ENCODE data around the gene RHCG.

Gene RHCG

DNA sequence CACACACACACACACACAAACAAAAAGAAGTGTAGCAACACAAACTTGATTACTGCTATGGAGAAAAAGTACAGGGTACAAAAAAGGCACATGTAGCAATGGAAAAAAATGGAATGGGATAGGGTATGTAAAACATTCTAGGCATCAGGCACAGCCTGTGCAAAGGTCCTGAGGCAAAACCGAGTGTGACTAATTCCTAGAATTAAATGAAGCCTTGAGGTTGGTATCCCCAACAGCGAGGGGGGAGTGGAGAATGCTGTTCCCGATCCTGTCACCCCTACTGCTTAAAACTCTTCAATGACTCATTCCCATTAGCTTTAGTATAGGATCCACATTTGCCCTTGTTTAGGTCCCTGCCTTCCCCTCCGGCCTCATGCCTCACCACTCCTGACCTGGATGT, 37.9 kb downstream of the RHCG start:
- TF ChIP-seq, protein P1, sequence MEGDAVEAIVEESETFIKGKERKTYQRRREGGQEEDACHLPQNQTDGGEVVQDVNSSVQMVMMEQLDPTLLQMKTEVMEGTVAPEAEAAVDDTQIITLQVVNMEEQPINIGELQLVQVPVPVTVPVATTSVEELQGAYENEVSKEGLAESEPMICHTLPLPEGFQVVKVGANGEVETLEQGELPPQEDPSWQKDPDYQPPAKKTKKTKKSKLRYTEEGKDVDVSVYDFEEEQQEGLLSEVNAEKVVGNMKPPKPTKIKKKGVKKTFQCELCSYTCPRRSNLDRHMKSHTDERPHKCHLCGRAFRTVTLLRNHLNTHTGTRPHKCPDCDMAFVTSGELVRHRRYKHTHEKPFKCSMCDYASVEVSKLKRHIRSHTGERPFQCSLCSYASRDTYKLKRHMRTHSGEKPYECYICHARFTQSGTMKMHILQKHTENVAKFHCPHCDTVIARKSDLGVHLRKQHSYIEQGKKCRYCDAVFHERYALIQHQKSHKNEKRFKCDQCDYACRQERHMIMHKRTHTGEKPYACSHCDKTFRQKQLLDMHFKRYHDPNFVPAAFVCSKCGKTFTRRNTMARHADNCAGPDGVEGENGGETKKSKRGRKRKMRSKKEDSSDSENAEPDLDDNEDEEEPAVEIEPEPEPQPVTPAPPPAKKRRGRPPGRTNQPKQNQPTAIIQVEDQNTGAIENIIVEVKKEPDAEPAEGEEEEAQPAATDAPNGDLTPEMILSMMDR (IDR thresholded peaks at IDR 0.05), result no peak

DNA sequence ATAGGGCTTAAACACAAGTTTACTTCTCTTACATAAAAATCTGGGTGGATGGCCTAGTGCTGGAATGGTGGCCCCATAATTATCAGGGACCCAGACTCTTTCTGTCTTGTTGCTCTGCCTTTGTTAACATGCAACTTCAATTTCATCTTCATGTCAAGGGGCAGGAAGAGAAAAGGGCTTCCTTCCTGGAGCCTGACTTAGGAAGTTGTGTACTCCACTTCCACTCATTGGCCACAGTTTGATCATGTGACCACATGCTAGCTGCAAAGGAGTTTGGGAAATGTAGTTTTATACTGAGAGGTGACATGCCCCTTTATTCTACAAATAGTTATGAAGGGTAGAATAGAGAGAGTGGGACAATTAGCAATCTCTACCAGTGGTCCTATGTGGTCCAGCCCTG, 39.3 kb downstream of the RHCG start:
- TF ChIP-seq, protein P1 (IDR thresholded peaks at IDR 0.05), result no peak

DNA sequence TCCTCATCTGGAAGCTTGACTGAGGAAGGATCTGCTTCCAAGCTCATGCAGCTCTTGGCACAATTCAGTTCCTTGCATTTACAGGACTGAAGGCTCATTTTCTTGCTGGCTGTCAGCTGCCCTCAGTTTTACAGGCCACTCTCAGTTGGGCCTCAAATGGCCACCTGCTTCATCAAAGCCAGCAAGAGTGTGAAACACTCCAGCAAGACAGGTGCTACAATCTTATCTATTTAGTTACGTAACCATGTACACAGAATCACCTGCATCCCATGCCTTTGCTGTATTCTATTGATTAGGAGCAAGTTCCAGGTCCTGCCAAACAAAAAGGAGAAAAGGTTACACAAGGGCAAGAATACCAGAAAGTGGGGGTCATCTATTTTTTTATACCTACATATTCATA, 40.8 kb downstream of the RHCG start:
- TF ChIP-seq, protein P1 (IDR thresholded peaks at IDR 0.05), result no peak

DNA sequence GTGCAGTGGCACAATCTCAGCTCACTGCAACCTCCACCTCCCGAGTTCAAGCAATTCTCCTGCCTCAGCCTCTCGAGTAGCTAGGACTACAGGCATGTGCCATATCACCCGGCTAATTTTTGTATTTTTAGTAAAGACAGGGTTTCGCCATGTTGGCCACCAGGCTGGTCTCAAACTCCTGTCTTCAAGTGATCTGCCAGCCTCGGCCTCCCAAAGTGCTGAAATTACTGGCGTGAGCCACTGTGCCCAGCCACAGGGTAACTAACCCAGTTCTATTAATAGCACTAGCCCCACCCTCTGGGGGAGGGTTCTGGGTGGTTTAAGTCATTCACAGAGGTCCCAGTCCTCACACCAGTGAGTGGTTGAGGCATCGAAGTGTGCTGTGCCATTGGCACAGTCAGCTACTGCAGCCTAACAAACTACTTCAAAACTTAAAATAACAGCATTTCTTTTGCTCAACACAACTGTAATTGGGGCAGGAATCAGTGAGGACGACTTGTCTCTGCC, 44.0 kb downstream of the RHCG start:
- TF ChIP-seq, protein P1 (IDR thresholded peaks at IDR 0.05), result no peak

DNA sequence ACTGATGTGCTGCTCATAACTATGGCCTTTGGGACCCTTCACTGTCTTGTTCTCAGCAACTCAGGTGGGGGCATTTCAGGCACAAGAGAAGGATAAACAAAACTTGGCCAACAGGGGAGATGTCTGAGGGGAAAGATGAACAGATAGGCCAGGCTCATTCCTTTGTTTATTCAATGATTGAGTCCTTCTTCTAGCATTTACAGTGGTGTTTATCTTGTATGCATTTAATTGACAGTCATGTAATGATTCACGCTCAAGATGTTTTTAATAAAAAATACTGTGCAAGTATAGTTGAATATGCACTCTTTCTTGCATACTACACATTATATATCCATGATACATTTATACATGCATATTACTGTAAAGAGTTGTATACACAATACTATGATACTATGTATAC, 44.5 kb downstream of the RHCG start:
- TF ChIP-seq, protein P1 (IDR thresholded peaks at IDR 0.05), result no peak

DNA sequence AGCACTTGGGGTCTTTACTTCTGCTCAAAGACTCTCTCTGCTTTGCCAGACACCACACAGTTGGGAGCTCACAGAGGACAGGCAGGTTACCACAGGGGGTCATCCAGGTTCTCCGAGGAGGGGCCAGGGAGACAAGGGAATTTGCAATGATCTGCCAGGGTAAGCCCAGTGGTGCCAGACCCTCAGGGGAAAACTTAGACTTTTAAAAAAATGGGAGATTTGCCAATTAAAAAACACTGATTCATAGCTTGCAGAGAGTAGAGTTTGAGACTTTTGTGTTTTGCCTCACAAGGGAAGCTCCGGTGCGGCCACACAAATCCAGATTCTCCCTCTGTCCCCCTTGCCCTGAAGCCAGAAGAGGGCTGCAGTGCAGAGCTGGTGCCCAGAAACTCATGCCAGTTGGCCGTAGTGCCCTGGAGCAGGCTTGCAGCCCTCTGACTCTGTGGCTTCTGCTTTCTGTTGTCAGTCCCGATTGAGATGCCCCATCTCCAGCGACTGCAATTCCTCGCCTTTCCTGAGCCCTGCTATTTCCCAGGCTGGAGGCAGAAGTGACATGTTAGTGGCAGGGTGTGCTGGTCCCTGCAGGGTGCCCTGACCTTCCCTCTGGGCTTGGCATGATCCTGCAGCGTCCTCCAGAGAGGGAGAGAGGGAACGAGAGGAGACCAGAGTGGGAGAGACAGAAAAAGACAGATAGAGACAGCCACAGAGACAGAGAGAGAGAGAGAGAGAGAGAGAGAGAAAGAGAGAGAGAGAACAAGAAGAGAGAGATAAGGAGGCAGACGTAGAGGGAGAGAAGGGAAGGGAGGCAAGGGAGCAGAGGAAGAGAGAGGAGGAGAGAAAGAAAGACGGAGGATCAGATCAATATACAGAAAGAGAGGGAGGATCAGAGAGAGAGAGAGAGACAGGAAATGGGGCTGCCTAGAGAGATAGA, 46.0 kb downstream of the RHCG start:
- TF ChIP-seq, protein P1 (IDR thresholded peaks at IDR 0.05), result no peak

DNA sequence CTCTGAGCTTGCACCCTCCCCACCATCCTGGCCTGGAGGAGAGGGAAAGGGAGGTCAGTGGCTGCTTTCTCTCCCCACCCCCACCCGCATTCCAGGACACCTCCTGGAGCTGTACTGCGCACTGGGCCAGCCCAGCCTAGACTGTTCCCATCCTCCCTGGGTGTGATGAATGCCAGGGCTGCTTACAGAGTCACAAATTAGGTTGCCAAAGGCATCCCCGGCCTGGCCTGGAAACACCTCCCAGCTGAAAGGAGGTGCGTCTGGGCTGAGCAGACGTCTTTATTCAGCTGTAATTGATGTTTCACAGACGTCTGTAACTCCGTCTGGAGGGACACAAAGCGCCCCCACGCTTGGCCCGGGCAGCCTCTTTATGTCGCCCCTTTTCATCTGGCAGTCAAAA, 47.6 kb downstream of the RHCG start:
- TF ChIP-seq, protein P1 (IDR thresholded peaks at IDR 0.05), result no peak
